Fibroblast of mammary gland (primary cell): Measurements from ENCODE around the gene MYO1D.

ENCODE experiments used
- DNase-seq: peaks from one replicate; pipeline ENCODE4 v3.0.0-alpha.2; 2010; ENCODE audit warnings: low read depth
- H3K4me3 ChIP-seq: 2 replicates; pipeline ENCODE4 v1.5.1; 2011; ENCODE audit warnings: low read depth, mild to moderate bottlenecking, low read length, moderate library complexity; ENCODE audit not compliant: control insufficient read depth
- CTCF ChIP-seq: conservative IDR thresholded peaks from 2 replicates; pipeline ENCODE4 v1.5.1; 2011; ENCODE audit warnings: low read depth, low read length, inconsistent platforms; ENCODE audit not compliant: control insufficient read depth, insufficient read depth

Gene MYO1D

GRCh38 chr17:32493976-32494513 lies 382.9 kb downstream of the MYO1D start:
- DNase-seq: no peak
- TF ChIP-seq CTCF: no peak
- no peak overlapping the region for H3K4me3 ChIP-seq

GRCh38 chr17:32493571-32493970 lies 383.4 kb downstream of the MYO1D start:
- no peak overlapping the region for H3K4me3 ChIP-seq
- no peak for DNase-seq
- no peak for TF ChIP-seq CTCF

GRCh38 chr17:32492648-32493289 lies 384.2 kb downstream of the MYO1D start:
- TF ChIP-seq CTCF: no peak
- H3K4me3 ChIP-seq: no peak overlapping the region
- no peak for DNase-seq

GRCh38 chr17:32492264-32492589 lies 384.7 kb downstream of the MYO1D start:
- DNase-seq: no peak
- no peak for TF ChIP-seq CTCF
- no peak overlapping the region for H3K4me3 ChIP-seq

- H3K4me3 ChIP-seq: no peak overlapping the region
Measured at GRCh38 chr17:32491371-32492263, 385.3 kb downstream of the MYO1D start.

GRCh38 chr17:32490101-32490482 lies 386.8 kb downstream of the MYO1D start:
- no peak for TF ChIP-seq CTCF
- H3K4me3 ChIP-seq: no peak overlapping the region
- no peak for DNase-seq

More at GRCh38 chr17:32491371-32492263, 385.3 kb downstream of the MYO1D start:
- no peak for DNase-seq
- no peak for TF ChIP-seq CTCF
